Left cardiac atrium (tissue), 4 donors: ENCODE results near the gene TSPO2. TPM values are rescaled to one million over a fixed set of nuclear protein-coding genes. Genes with fewer than 3 reads are reported as not detected.

ENCODE experiments used
- ATAC-seq, 2 donors: fragments of 200-7000 bp; cut with Tn5 transposase; one replicate each; pipeline ENCODE4 v1.9.1; 2020; ENCODE audit warnings: mild to moderate bottlenecking in 2 of 2, moderate library complexity in 2 of 2
- DNase-seq: peaks from one replicate; pipeline ENCODE4 v3.0.0-alpha.2; 2020
- intact Hi-C, 2 donors: fragments of 100-400 bp; cut with DNase I; formaldehyde crosslinking; loops; one replicate each; pipeline versions ENCODE4 v1.14.1 to v1.15.1; 2022 to 2023
- total RNA-seq, 2 donors: library from RNA; stranded (reverse); fragmentation: NEBNext Ultra II Directional; extraction: Animal tissue kit (Norgen Biotek cat#: 25700); gene quantifications; one replicate each; pipeline ENCODE4 v1.2.1, GENCODE V29; 2021
- donor health status: DM: no; HTN: yes; CAD: no.
- donor health status: DM: no; HTN: yes; CAD: no; lungs with severe emphysema.
- donor health status: DM: yes; HTN: yes; CAD: no.
- donor health status: Dilated cardiomyopathy.

TSPO2 gene
- total RNA-seq, 2 donors from 2014 or later, result not detected

DNA sequence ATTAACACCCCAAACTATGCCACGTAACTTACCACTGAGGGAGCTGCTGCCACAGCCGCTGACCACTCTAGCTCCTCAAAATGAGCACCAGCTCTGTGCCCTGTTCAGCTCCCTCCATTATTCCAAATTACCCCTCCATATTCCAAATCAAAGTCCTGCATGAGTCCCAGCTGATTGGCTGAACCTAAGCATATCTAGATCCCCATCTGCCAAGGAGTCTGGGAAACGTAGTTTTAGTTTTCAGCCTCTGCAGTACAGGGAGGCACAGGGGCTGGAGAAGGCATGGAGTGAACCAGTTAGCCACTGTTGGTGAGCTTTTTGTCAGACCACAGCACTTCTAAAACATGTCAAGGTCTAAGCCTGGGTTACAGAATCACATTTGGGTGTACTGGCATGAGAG, 19.2 kb upstream of the TSPO2 start:
- ATAC-seq (no peak), DNase-seq (no peak)
- intact Hi-C loops, result loop anchor here (10.0 kb wide), 2 partner anchors 128 to 1038 kb away; no protein-coding TSS in a partner anchor

DNA sequence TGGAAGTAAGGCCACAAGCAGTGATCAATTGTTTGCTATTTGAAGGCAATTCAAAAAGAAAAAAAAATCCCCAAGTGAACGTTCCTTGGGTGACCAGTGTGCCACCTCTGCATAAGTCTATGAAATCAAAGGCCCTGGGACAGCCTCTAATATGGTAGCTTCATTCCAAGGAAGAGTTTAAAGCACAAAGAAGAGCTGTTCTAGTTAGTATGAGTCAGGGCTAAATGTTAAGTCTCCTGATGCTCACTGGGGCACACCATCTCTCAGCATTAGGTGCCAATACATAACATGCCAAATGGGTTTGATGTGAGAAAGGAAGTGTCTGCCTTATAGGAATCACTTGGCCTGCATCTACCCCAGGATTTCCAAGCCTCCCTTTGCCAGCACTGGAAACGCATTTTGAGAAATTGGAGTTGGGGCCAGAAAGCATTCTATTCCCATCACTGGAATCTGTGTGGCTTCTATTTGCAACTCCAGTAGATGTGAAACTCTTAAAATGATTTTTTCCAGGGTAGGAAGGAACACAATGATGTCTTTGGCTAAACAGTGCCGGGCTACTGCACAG, 16.2 kb upstream of the TSPO2 start:
- intact Hi-C loops, result loop anchor here (10.0 kb wide), 2 partner anchors 131 to 1041 kb away; no protein-coding TSS in a partner anchor
- ATAC-seq, result no peak
- DNase-seq, result no peak

DNA sequence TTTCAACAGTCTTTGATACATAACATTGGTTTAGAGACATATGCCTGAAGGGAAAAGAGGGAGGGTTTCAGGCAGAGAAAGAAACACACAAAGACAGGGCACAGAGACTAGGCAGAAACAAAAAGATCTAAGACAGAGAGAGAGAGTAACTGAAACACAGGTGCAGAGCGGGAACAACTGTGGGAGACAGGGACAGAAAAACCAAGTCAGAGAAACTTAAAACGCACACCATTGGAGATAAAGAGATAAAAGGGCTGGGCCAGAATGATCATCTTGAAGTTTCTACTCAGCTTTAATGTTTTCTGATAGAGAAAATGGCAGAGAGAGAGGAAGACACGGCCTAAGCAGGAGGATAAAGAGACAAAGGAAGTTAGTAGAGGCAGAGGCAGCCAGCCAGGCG, 15.0 kb upstream of the TSPO2 start:
- DNase-seq (no peak), ATAC-seq (no peak)
- intact Hi-C loops, result loop anchor here (10.0 kb wide), 2 partner anchors 132 to 1042 kb away; no protein-coding TSS in a partner anchor

DNA sequence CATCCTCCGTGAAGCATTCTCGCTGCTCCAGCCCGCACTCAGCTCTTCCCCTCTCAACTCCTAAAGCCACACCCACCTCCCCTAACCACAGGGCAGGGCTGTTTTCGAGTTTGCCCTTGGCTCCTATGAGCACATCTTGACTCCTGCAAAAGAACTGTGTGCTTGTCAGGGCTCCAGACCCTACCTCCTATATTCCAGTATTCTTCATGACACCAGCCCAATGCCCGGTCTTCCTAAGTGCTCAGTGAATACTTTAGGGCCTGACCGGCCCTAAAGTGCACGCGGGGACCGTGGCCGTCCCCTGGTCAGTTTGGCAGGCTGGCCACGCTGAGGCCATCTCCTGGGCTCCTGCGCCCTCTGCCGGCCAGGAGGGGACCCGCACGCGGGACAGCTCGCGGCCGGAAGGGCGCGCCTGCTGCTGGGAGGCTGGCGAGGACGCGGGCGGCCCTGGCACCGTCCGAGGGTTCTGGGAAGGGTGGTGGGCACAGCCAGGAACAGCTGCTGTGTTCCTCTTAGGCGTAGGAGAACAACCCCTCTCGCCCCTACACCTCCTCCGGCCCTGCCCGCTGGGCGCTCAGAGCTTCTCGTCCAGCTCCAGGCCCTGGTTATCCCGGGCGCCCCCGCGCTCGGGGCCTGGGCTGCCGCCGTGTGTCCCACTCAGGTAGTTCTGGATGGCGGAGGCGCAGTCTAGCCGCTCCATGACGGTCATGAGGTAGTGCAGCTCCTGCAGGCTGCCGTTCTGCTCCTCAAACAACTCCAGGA, 14.3 kb upstream of the TSPO2 start:
- ATAC-seq, result peak; percentile 96 to 97

DNA sequence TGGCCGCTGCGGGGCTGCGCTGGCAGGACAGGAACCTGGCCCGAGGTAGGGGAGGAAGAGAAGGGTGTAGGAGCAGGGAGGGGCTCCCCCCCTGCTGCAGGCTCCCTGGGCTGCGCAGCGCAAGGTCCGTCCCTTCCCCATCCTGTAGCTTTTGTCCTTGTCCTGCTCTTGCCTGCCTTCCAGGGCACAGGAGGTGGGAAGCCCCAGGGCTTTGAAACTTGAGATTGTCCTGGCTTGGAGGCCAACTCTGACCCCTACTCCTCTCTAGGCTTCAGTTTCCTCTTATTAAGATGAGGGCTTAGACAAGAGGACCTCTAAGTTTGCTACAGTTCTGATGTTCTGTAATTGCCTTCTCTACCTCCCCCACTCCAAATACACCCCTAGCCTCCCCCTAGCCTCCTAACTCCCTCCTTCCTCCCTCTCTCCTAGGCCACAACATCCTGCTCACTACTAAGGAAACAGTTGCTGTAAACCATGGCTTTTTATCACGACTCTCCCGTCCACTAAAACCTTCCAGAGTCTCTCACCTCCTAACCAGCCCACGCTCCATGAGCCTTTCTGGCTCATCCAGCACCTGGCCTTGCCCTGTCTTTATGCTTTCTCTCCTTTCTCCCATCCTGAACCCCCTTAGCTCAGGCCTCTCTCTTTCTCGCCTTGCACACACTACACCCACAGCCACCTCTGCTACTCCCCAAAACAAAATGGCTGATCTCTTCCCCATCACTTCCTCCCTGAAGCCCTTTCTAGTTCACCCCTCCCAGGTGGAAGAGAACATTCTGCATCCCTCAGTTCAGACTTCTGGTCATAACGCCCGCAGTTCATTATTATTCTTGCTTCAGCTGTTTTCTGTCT, 13.5 kb upstream of the TSPO2 start:
- ATAC-seq, result peak; percentile 48 to 69
- DNase-seq, result no peak
- intact Hi-C loops, result loop anchor here (2.0 to 10.0 kb wide), 3 partner anchors 134 to 1044 kb away; no protein-coding TSS in a partner anchor

More for the DNA sequence above, 14.3 kb upstream of the TSPO2 start:
- peak; percentile 90 for DNase-seq
- intact Hi-C loops, result loop anchor here (2.0 to 10.0 kb wide), 3 partner anchors 133 to 1043 kb away; no protein-coding TSS in a partner anchor

DNA sequence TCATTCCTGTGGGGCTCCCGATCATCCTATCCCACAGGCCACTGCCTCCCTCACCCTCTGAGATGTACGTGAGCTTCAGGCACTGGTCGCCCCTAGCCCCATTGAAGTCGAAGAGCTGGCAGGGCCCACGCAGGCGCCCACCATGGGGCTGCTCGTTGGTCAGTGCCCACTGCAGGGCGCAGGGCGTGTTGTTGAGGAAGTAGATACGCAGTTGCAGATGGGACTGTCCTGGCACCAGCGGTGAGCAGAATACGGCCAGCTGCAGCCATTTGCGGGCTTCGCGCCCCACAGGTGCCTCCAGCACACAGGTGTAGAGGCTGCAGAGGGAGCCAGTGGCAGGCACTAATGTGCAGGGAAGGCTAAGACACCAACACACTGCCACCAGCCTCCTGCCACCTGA, 9.4 kb upstream of the TSPO2 start:
- no peak for DNase-seq
- intact Hi-C loops, result loop anchor here in 1 of 2 donors (2.0 kb wide), 1 partner anchor 34 kb away; no protein-coding TSS in a partner anchor
- no peak for ATAC-seq

DNA sequence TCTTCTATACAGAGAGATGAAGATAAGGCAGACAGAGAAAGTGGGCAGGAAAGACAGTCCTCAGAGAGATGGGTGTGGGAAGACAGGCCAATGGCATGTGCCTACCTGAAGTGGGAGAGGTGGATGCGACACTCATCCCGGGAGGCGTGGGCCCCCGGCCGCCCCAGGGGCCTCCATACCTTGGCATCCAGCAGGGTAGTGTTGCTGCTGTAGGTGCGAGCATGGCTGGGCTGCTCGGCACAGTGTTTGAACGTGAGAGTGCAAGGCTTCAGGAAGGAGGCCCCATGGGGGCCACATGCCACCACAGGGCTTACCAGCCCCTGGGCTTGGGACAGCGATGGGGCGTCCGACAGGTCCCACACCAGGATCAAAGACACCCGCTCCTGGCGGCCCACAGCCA, 8.5 kb upstream of the TSPO2 start:
- ATAC-seq (no peak), DNase-seq (no peak)
- intact Hi-C loops, result loop anchor here in 1 of 2 donors (2.0 kb wide), 1 partner anchor 33 kb away; no protein-coding TSS in a partner anchor

DNA sequence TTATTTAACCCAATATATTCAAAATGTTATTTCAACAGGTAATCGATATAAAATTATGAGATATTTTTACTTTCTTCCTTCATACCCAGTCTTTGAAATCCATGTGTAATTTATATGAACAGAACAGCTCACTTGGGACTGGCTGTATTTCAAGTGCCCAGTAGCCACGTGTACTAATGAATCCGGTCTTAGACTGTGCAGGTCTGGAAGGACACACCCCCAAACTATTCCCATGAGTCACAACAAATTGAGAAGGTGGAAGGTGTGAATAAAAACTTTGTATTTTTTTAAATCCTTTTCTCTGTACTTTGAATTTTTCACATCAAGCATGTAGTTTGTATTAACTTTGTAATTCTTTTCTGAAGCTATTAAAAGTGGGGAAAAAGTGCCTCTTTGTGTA, 6.1 kb upstream of the TSPO2 start:
- DNase-seq (no peak), ATAC-seq (peak in 1 of 2 donors; percentile 22)
- intact Hi-C loops, result no loop called here

DNA sequence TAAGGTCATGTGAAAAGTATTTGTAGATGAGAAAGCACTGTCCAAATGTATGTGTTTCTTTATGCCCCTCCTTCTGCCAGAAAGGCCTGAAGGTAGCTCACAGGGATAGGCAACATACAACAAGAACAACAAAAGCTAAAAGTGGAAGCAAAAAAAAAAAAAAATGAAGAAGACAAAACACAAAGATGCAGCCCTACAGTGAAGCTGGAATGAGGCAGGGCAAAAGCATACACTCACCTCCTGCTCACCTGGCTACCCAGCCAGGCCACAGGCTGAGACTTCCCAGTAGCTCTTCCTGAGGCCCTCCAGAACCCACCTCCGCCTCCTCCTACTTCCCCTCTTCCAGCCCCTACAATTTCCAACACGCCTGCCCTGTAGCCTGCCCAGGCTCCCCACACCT, 5.7 kb upstream of the TSPO2 start:
- intact Hi-C loops, result no loop called here
- no peak for ATAC-seq
- no peak for DNase-seq

DNA sequence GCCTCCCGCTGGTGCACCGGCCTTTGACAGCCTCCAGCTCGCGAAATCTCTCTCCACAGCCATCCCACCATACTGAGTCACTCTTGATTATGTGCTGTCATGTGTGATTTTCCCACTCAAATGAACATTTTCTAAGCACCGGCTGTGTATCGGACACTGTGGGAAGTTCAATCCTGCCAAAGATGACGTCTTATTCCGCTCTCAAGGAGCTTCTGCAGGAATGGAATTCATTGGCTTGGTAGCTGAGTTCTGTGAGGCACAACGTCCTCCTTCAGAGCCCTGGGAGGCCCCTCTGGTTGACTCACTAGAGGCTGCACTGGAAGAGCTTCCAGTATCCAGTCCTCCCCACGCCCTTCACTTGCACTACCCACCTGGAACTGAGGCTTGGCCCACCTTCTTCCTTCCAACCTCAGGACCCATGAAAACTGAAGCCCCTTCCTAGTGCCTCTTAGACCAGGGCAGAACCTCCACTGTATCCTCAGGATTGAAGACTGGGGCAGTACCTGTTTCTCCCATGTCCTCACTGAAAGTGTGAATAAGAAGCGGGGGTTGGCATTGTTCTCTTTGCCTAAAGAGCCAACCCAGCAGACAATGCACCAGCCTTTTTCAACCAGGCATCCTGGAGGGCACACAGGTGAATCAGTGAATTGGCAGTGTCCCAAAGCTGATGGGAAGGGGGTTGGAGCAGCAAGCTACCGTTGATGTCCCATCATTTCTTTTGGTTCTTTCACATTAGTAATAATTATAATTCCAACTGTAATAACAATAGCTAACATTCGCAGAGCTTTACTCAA, 5.0 kb upstream of the TSPO2 start:
- intact Hi-C loops, result no loop called here
- DNase-seq (no peak), ATAC-seq (no peak)

DNA sequence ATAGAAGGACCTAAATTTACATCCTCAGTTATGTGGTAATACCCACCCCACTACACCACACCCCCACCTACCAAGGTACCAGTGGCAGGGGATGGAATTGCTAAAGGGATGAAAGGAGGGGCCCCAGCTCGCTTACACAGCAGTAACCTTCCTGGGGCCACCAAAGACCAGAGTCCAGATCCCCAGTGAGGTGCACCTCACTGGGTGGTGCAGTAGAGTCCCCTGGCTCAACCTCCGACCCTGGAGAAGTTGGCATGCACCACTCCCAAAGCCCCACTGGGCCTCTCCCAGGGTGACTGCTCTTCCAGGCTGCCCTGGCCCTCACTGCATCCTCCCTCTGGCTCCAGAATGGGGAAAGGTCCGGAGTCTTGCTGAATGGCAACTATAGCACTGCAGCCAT, 4.1 kb upstream of the TSPO2 start:
- intact Hi-C loops, result no loop called here
- DNase-seq (no peak), ATAC-seq (no peak)

DNA sequence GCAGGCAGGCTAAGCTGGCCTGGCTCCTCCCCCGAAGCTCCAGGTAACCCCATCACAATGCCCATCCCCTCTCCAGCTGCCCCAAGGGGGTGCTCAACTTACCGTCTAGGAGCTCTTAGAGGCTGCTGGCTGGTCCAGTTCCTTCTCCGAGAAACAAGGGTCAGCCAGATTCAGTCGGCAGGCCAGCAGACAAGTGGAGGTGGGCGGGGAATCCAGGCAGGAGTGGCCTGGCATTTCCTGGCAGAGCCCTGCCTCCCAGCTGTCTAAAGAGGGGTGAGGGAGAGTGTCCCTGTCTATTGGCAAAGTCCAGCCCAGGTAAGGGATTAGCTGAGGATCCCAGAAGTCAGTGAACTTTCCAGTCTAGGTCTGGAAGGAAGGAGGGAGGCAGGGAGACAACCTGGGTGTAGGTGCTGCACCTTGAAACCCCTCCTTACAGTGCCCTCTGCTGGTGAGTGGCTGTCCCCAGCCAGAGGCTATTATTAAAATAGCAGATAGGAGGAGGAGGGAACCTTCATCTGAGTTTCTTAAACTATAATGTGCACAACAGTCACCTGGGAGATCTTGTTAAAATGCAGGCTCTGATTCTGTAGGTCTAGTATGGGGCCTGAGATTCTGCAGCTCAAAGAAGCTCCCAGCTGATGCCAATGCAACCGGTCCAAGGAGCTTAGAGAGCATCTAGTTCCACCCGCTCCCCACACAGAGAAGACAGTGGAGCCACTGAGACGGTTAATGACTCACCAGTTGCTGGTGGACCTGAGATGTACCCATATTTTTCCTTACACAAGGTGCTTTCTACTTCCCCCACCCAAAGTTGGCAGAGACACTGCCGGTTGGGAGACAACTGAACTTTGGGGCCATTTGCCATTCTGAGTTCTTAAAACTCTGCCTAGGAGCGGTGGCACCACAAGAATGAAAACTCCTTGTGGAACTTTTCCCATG, 2.9 kb upstream of the TSPO2 start, which contains the start of gene UNC5CL:
UNC5CL (minus strand) TSS at position 162 of the 939 bp plus-strand sequence. CDS start 4,147 bp downstream, outside the sequence.
- peak; percentile 40 to 46 for ATAC-seq
- no peak for DNase-seq
- intact Hi-C loops, result no loop called here

DNA sequence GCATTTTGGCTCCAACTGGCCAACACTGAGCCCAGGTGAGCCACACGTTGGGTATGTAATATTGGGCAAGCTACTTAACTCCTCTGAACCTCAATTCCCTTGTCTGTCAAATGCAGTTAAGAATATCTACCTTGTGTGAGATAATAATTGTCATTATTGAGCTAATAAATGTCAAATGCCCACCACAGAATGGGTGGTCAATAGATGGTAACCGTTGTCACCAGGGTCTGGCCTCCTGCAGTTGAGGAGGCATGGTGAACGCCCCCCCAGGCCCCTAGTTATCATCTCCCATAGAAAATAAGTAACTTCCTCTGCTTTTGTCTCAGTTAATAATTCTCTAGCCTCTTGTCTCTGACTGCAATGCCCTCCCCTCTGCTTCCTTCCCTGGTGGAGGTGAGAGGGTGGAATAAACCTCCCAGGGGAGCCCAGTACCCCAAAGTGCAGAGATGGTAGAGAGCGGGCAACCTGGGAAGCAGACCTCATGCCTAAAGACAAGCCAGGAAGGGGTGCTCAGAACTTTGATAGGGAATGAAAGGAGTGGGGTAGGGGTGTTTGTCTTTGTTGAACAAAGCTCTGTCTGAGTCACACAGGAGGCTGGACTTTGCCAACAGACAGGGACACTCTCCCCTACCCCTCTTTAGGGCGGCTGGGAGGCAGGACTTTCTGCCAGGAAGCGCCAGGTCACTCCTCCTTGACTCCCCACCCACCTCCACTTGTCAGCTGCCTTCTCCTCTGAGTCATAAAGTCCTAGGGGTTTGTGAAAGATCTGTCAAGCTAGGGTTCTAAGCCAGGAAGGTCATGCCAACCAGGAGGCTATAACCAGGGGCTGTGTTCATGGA, 1.9 kb upstream of the TSPO2 start:
- intact Hi-C loops, result no loop called here
- ATAC-seq, result peak in 1 of 2 donors; percentile 80
- DNase-seq, result no peak

DNA sequence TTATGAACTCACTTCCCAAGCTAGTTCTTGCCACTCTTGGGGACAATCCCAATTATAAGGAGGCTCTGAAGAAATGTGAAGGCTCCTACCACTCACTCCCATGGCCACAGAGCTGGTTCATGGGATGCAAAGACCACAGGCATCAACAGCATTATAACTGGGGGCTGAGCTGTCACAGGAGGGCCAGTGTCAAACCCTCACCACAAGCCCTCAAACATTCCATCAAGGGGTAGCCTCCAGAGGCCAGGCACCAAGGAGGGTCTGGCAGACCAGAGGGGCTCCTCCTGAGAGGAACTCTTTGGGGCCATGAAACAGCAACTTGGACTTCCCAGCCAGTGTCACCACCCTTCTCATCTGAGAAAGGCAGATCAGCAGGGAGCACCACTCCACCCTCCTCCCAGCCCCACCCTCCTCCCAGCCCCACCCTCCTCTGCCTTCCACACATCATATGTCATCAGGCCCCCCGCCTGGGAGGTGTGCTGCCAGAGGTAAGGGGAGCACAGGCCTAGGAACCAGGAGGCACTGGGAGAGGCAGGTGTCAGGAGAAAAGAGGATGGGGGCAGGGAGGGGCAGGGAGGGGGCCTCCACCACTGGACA, 1.2 kb upstream of the TSPO2 start:
- no peak for DNase-seq
- intact Hi-C loops, result no loop called here
- ATAC-seq, result no peak

DNA sequence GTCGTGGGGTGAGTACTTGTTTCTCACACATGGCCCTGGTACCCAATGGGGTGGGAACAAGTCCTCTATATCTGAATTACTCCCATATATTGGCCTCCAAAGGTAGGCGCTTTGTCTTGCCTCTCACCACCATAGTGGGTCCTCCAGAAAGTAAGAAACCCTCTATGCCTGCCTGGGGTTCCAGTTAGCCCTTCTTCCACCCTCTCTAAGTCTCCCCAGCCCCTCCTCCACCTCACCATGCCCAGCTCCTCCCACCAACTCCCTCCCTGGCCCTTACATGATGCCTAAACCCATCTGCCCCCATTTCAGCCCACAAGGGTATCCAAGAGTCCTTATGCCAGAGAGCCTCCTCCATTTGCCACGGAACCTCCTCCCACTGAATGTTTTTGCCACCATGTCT, 884 bp downstream of the TSPO2 start:
- ATAC-seq, result no peak
- intact Hi-C loops, result no loop called here
- DNase-seq, result no peak

DNA sequence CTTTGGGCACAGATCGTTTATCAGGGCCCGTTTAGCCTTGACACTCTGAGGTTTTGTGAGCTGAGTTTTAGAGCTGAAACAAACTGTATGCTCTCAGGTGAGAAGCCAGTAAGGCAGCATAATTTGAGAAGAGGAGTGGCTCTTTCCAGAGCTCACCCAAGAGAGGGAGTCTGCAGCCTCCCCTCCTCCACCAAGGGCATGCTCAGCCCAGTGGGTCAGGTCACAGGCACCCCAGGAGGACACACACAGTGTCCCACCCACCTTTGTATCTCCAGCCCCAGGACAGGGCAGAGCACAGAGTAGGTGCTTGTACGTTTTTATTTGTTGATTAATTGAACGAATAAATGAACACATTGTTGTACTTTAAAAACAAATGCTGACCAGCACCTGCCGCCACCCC, 3.4 kb downstream of the TSPO2 start:
- ATAC-seq (no peak), DNase-seq (no peak)
- intact Hi-C loops, result no loop called here
